HG03064 (cell line): ENCODE results near the gene BCL2L1.
"Not testable (repeated sequence)": the region's sequence is repeated elsewhere in the genome, so short reads cannot be mapped to it uniquely, and the experiment has no call there.

Experiments used
- ATAC-seq: cut with Tn5 transposase; IDR thresholded peaks from one replicate; pipeline ENCODE4 v1.9.1; 2021; ENCODE audit warnings: low read depth; ENCODE audit not compliant: unreplicated experiment

The BCL2L1 gene

DNA sequence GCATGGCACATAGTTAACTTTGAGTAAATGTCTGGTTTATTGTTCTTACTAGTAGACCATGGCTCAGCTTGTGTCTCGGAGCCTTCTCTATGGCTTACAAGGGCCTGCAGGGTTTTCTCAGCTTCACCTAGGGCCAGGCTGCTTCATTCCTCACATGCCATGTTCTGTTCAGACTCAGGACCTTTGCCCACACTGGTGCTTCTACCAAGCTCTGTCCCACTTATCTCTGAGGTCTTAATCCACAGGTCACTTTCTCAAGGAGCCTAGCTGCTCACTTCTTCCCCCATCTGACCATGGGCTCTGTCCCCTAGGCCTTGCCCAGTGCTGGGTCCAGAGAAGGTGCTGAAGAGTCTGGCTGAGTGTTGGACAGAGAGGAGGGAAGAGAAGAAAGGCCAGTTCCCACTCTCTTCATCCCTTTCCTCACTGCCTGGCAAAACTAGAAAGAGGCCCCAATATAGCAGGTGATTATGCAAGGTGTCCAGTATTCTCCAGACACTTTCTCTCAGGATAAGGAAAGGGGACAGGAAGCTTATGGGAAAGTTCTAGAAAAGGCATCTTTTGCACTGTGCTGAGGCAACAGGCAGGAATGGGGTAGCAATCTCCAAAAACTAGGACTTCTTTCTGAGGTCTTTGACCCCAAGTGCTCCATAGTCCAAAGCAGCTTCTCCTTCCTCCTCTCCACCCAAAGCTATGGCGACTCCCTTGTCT is 45.0 kb downstream of the BCL2L1 start:
- no peak for ATAC-seq

DNA sequence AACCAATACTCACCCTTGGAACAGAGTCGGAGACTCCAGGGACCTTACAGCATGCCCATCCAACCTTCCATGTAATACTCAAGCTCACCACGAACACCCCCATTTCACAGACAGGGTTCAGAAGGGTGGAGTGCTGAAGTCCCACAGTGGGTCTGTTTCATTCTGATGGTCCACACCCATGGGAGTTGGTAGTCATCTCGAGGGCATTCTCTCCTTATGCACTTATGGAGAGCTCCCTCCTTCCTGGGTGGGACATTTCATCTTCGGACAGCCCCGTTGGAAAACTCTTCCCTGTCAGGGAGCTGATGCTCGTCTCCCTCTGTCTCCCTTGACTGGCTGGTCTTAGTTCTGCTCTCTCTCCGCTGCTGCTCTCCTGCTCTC is 46.1 kb downstream of the BCL2L1 start:
- ATAC-seq = no peak

DNA sequence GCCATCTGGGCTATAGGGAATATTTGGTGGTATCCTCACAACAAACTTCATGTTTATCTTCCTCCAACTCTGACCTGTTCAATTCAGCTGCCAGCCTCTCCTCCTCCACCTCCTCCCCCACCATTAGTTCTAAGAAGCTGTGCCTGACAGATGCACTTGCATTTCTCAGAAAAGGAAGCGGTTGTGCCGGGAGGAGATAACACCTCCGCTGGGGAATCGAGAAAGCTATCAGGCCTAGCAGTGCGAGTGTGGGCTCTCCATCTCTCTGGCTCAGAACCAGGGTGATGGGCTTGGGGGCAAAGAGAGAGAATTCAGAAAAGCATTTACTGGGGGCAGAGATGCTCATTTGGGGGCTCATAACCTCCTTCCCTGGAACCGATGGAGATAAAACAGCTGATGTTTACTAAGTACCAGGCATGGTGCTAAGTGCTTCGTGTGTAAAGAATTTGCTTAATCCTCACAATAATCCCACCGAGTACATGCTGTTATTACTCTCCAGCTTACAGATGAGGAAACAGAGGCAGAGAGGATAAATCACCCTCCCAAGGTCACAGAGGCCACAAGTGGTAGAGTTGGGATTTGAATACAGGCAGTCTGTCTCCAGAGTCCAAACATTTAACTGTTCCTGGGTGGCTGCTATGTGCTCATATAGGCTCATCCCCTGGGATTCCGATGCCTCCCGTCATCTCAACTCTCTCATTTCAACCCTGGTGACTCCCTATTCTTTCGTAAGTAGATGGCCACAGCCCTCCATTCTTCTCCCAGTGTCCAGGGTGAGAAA is 46.6 kb downstream of the BCL2L1 start:
- no peak for ATAC-seq

DNA sequence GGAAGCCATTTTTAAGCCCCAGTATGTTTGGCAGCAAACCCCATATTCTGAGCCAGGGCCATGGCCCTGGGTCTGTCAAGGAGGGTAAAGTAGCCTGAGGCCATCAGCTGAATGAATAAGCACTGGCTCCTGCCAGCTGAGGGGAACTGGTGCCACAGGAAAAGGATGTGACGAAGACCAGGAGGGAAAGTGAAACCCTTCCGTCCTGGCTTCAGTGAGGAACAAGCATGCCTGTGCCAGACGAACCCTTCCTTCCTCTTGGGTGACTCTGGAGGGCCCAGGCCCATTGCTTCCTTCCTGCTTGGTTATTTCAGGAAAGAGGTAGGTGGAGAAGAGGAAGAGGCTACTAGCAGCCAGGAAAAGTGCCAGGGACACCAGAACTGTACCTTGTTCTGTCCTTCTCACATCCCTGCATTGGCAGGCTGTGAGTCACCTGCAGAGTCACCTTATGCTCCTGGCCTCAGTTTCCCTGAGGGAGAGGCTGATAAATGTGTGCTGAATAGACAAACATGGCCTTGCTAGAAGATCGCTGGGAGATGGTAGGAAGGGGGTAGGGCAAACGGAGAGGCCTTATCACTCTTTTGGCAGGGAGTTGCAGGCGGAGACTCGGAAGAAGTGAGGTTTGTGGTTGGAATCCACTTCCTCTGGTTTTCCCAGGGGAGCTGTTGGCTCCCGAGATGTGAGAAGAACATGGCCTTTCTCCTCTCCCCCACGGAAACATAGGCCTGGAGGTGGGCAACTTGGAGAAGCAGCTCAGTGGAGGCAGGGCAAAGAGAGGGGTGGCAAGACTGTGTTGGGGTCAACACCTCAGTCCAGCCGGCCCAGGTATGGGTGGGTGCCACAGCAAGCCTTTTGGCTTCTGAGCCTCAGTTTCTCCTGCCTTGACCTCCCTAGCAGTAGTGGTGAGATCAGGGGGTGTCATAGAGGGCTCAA is 47.5 kb downstream of the BCL2L1 start:
- ATAC-seq = no peak

DNA sequence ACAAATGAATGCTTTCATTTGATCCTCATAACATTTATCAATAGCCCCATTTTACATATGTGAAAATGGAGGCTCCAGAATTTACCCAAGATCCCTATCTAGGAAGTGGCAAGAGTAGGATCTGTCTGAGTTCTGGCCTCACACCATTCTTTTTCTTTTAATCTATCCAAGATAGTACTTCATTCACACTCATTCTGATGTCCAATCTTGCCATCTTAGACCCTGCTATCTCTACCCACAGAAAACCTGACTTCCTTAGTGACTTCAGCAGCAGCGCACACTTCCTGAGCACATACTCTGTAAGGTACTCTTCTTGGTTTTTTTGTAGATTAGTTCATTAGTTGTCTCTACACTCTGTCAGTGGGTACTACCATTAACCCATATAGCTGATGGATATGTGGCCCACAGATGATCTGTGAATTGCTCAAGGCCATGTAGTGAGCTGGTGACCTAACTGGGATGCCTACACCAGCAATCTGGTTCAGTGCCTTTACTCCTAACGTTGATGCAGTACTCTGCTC is 48.7 kb downstream of the BCL2L1 start:
- ATAC-seq = no peak

DNA sequence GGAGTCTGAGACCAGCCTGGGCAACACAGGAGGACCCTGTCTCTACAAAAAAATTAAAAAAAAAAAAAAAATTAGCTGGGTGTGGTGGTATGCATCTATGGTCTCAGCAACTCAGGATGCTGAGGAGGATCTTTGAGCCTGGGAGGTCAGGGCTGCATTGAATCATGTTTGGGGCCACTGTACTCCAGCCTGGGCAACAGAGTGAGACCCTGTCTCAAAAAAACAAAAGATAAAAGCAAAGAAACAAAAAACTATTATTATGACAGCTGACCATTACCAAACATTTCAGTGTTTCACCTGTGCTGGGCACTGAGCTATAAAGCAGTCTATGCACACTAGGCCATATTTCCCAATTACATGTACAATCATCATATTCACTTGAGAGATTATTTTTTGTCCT is 49.2 kb downstream of the BCL2L1 start:
- no peak for ATAC-seq

DNA sequence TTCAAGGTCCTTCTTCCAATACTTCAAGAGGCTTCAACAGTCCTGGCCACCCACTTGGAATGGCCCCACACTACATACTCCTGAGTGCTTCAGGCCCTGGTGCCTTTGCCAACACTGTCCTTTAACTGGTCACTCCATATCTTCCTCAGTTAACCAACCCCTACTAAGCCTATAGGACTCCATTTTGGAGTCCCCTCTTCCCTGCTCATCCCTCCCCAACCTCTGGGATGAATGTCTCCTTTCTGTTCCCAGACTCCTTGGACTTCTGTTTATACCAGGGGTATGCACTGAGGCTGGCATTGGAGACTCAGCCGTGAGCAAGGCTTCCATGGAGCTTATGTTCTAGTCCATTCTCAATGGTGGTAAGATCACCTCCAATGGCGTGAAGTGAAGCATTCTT is 51.3 kb downstream of the BCL2L1 start:
- no peak for ATAC-seq

DNA sequence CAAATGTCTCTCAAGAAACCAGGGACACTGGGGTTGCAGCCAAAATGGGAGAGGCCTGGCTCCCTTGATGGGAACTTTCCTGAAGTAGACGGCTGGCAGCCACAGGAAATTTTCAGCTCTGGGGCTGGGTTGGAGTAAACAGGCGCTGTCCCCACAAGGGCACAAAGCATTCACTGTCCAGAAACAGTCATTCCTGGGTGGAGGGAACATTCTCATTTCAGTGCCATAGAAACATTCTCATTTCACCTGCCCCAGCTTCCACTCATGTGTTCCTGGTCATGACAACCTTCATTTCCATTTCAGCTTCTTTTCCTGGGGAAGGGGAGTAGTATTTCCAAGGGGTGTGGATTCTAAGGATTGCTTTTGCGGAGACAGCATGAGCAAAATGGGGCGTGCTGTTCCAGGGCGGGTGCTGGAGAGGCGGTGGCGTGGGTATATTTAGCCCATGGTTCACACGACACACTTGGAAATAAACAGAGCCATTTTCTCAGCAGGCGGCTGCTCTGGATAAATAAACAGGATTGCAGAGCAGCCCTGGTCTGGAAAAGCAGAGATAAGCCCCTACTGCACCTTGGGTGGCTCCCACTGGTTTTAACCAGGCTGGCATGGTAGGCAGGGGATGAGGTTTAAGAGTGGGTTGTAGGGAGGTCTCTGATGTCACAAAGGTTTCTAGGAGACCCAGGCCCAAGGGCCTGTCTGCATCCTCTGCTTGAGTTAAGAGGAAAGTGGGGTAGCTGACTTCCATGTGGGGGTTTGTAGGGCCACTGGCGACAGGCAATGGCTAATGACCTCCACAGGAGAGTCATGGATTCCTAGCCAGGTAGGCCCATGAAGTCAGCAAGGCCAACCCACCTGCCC is 52.1 kb downstream of the BCL2L1 start:
- ATAC-seq = no peak

DNA sequence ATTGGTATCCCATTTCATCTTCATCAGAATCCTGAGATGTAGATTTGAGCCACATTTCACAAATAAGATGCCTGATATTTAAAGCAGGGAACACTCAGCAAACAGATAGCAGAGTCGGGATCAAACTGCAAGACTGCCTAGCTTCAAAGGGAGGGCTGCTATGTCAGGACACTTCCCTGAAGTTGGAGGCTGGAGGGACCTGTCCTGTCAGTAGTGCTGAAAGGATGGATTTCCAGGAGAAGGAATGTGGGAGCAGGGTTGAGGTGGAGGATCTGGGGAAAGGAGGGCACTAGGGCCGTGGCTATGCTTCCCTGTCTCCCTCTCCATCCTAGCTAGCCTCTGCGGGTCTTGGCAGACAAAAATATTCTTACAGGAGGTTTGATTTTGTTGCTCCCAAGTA is 52.8 kb downstream of the BCL2L1 start:
- no peak for ATAC-seq

DNA sequence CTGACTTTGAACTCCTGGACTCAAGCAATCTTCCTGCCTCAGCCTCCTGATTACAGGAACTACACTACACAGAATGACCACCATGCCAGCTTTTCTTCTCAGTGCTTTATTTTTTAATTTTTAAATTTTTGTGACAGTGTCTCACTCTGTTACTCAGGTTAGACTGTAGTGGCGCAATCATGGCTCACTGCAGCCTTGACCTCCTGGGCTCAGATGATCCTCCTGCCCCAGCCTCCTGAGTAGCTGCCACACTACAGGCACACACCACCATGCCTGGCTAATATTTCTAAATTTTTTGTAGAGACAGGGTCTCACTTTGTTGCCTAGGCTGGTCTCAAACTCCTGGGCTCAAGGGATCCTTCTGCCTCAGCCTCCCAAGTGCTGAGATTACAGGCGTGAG is 53.7 kb downstream of the BCL2L1 start:
- not testable (repeated sequence) for ATAC-seq

DNA sequence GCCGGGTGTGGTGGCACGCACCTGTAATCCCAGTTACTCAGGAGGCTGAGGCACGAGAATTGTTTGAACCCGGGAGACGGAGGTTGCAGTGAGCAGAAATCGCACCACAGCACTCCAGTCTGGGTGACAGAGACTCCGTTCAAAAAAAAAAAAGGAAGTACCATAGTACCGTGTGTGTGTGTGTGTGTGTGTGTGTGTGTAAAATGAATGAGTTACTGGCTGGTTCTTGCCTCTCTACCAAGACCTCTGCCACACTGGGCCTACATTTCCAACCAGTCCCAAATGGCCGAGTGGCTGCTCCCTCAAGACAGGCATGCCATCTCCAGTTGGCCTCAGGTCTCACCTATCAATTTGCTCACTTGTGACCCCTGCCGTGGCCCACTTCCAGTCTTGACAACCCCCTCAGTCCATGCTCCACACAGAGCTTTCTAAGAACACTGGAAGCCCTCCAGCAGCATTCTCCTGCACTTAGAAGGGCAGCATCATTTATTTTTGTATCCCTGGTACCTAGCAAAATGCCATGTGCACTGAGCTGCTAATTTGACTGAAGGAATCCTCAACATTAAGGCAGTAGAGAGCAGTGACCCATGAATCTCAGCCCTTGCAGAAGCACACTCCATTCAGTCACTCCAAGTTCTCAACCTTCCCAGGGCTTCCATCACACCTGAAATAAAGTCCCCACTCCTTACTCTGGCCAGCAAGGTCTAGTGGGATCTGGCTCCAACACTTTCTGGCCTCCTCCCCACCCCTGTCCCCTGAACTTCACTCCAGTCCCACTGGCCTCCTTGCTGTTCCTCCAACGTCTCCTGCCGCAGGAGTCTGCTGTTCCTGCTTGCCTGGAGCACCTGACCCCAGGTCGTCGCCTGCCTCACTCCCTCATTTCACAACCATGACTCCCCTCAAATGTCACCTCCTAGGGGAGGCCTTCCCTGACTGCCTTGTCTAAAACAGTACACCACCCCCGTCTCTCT is 55.1 kb downstream of the BCL2L1 start:
- ATAC-seq = no peak

DNA sequence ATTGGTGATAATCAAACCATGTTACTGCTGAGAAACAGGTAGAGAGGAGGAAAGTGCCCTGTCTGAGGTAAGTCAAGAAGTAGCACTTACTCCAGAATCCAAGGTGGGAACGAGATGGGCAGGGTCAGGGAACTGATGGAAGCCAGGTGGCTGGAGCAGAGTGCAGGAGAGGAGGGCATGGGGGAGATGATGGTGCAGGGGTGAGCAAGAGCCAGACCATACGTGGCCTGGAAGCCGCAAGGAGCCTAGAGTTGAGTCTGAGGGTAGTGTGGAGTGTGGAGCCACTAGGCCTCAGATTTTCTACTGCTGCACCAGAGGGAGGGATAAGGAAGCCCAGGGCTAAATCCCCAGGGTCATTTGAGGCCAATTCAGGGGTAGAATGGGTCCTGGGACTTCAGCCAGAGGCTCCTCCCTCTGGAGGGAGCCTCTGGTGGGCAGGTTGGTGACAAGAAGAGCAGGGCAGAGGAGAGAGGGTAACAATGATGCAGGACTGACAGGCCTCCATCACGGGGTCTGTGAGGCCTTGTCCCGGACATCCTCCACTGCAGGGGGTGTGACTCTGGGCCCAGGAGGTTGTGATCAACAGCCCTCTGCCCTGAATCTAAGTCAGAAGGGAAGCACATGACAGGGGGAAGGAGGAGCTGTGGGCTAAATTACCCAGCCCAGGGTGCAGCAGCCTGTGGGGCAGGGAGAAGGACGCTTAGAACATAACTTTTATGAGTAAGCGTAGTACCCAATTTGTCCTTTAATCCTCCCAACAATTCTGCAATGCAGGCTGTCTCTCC is 56.2 kb downstream of the BCL2L1 start:
- ATAC-seq = no peak

DNA sequence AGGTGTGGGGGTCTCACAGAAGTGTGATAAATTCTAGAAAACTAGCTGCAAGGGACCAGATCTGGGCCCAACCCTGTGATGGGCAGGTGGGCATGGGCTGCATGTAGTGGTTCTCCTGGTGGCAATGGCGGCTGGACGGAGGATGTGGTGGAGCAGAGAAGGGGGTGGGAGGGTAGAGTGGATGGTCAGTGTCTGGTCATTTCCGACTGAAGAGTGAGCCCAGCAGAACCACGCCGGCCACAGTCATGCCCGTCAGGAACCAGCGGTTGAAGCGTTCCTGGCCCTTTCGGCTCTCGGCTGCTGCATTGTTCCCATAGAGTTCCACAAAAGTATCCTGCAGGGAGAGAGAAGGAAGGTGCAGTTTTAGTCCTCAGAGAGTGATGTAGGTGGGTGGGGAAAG is 56.9 kb downstream of the BCL2L1 start:
- ATAC-seq = no peak

DNA sequence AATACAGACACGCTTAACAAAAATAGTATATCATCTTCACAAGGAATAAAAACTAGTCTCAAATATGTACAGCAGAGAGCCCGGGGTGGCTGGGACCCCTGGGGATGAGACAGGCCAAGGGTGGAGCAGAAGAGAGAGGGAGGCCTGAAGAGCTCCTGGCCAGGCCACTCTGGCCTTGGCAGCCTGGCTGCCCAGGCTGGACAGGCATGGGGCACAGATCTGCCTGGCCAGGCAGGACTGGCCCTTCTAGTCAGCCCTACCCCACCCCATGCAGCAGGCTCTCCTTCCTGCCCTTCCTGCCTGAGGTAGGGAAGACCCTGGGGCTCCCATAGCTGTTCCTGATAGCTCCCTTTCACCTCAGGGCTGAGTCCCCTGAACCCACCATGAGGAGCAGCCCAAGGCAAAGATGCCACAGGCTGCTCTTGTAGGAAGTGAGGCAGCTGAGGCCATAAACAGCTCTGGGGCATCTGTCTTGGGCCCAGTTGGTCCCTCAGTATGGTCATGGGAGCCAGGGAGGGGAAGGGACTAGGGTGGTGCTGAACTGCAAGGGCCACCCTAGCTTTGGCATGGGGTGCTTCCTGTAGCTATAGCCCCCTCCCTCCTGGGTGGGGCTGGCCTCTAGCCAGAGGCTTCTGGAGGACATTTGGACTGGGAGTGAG is 57.8 kb downstream of the BCL2L1 start:
- no peak for ATAC-seq

DNA sequence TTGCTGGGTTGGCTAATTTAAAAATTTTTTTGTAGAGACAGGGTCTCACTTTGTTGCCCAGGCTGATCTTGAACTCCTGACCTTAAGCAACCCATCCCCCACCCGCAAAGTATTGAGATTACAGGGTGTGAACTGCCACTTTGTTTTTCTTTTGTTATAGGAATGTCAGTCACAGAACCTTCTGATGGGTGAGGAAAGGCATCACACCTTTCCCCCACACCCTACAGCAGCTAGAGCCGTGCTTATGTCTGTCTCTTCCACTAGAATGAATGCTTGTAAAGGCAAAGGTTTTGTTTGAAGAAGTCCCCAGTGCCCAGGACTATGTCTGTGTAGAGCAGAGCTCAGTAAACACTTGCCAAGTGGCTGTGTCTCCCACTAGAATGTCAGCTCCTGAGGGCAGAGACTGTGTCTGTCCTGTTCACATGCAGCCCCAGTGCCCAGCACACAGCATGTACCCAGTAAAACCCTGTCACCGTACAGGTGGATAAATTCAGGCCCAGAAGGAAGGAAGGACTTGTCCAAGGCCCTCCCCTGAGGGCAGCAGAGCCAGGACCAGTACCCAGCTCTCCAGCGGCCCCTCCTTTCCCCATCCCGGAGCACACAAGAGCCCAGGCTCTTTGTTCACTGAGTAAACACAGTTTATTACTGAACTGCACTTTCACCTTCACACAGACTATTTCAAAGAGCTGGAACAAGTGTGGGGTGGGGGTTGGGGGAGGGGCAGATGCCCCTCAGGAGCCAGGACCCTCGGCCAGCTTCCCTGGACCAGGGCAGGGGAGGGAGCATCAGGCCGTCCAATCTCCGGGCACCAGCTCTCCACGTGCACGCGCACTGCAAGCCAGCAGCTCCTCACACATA is 58.6 kb downstream of the BCL2L1 start:
- ATAC-seq = no peak

DNA sequence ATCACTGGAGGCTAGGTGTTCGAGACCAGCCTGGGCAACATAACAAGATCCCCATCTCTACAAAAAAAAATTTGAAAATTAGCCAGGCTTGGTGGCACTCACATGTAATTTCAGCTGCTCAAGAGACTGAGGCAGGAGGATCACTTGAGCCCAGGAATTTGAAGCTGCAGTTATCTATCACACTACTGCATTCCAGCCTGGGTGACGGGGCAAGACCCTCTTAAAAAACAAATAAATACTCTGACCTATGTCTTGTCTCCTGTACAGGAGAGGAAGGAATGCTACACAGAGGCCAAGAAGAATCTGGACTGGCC is 59.2 kb downstream of the BCL2L1 start:
- ATAC-seq = no peak

DNA sequence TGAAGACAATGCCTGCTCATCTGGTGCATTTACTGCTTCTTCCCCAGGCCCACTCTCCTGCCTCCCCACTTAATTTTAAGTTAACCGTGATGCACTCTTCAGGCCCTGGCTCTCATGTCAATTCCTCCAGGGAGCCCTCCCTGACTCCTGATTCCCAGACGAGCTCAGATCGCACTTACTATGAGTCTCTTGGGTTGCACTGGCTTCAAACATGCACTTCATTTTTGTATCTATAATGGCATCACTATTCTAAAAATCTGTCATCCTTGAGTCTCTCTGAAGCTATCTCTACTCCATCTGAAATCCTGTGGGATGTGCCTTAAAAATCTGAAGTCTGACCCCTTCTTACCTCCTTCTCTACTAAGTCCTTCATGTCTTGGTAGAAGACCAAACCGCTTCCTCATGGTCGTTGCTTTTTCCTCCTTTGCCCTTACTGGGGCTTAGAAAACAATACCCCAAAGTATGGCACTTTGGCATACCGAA is 60.3 kb downstream of the BCL2L1 start:
- ATAC-seq = no peak
